HCT116 (cell line): Measurements from ENCODE around the gene SLC39A13. TPM values are rescaled to one million over a fixed set of nuclear protein-coding genes. Genes with fewer than 3 reads are reported as not detected.

Experiments used
- ATAC-seq: fragments of 200-7000 bp; cut with Tn5 transposase; 2 replicates; pipeline ENCODE4 v1.9.1; 2020; ENCODE audit warnings: mild to moderate bottlenecking, moderate library complexity
- BruUV-seq: library from RNA; stranded (reverse); fragments of 400-500 nt; replicated peaks from 2 replicates; lab custom pipeline; 2021; lab: Mats Ljungman, UMichigan
- CTCF ChIA-PET: fragments of 300-600 bp; sonication (Branson Sonifier 250); formaldehyde crosslinking; loops from one replicate; lab custom pipeline; 2021; ENCODE audit warnings: antibody characterized with exemption; lab: Charles Lee
- POLR2A ChIA-PET: fragments of 300-600, 350-600 bp; sonication (Branson Sonifier 250); formaldehyde crosslinking; loops from one replicate; lab custom pipeline; 2021; ENCODE audit warnings: antibody characterized with exemption; lab: Charles Lee
- RAD21 ChIA-PET, 2 experiments: fragments of 300-600 bp; sonication (Branson Sonifier 250); formaldehyde crosslinking; loops; one replicate each; lab custom pipeline; 2023; ENCODE audit warnings: low total read pairs in 2 of 2; ENCODE audit not compliant: uncharacterized antibody in 2 of 2, unreplicated experiment in 2 of 2, low non-redundant PET in 1 of 2; lab: Charles Lee
- DNase-seq: peaks from one replicate; pipeline ENCODE4 v3.0.0-alpha.2; 2010; ENCODE audit warnings: low read depth, low spot score
- H2AFZ ChIP-seq: fragments of 200-600 bp; shearing (Covaris generic), sonication (generic); 2 replicates; pipeline ENCODE4 v1.6.1; 2017; ENCODE audit warnings: low read depth, mixed run types, mixed read lengths, antibody characterized with exemption, low read length; ENCODE audit not compliant: poor library complexity, severe bottlenecking
- H3K27ac ChIP-seq: 2 replicates; pipeline ENCODE4 v1.5.1; 2012; ENCODE audit warnings: low read depth, low read length
- H3K27me3 ChIP-seq: fragments of 200-600 bp; sonication (generic); 2 replicates; pipeline ENCODE4 v1.6.1; 2016; ENCODE audit warnings: mixed run types, low read length, mixed read lengths; ENCODE audit not compliant: insufficient read depth
- H3K36me3 ChIP-seq, 2 experiments: fragments of 200-500 bp in 1 of 2; fragments of 200-600 bp in 1 of 2; sonication (Bioruptor generic) in 1 of 2; sonication (generic) in 1 of 2; 2 replicates each; pipeline versions ENCODE4 v1.5.1 to v1.6.1; 2014 to 2016; ENCODE audit warnings: low read length in 2 of 2, inconsistent platforms in 1 of 2, mixed read lengths in 1 of 2, mixed run types in 1 of 2; ENCODE audit not compliant: insufficient read depth in 2 of 2, control insufficient read depth in 1 of 2
- H3K4me1 ChIP-seq, 2 experiments: fragments of 200-600 bp in 1 of 2; sonication (generic) in 1 of 2; 2 replicates each; pipeline versions ENCODE4 v1.5.1 to v1.6.1; 2012 to 2017; ENCODE audit warnings: low read length in 2 of 2, inconsistent platforms in 1 of 2, mild to moderate bottlenecking in 1 of 2, mixed read lengths in 1 of 2, mixed run types in 1 of 2, moderate library complexity in 1 of 2; ENCODE audit not compliant: insufficient read depth in 2 of 2, control insufficient read depth in 1 of 2
- H3K4me2 ChIP-seq: fragments of 200-600 bp; sonication (generic); 2 replicates; pipeline ENCODE4 v1.6.1; 2017; ENCODE audit warnings: mixed run types, low read length, mixed read lengths
- H3K4me3 ChIP-seq, 2 experiments: fragments of 200-600 bp in 1 of 2; sonication (generic) in 1 of 2; replicated peaks in 1 of 2; 2 replicates each; pipeline ENCODE4 v1.5.1; 2011 to 2016; ENCODE audit warnings: low read length in 2 of 2, control low read depth in 1 of 2, low read depth in 1 of 2, mild to moderate bottlenecking in 1 of 2, mixed read lengths in 1 of 2, mixed run types in 1 of 2
- H3K79me2 ChIP-seq: fragments of 200-600 bp; sonication (generic); 2 replicates; pipeline ENCODE4 v1.6.1; 2017; ENCODE audit warnings: mild to moderate bottlenecking, mixed run types, low read length, moderate library complexity, mixed read lengths; ENCODE audit not compliant: insufficient read depth
- H3K9ac ChIP-seq: fragments of 200-600 bp; sonication (generic); 2 replicates; pipeline ENCODE4 v1.6.1; 2016; ENCODE audit warnings: low read length, mixed read lengths
- H3K9me2 ChIP-seq: fragments of 200-600 bp; sonication (generic), shearing (Covaris generic); 2 replicates; pipeline ENCODE4 v1.6.1; 2017; ENCODE audit warnings: mixed run types, mild to moderate bottlenecking, moderate library complexity; ENCODE audit not compliant: insufficient read depth
- H3K9me3 ChIP-seq, 2 experiments: fragments of 200-500 bp in 1 of 2; fragments of 200-600 bp in 1 of 2; sonication (Bioruptor generic) in 1 of 2; sonication (generic) in 1 of 2; 2 replicates each; pipeline ENCODE4 v1.6.1; 2014 to 2017; ENCODE audit warnings: low read length in 2 of 2, mixed read lengths in 2 of 2, inconsistent platforms in 1 of 2, low read depth in 1 of 2, mild to moderate bottlenecking in 1 of 2, mixed run types in 1 of 2, moderate library complexity in 1 of 2; ENCODE audit not compliant: control insufficient read depth in 1 of 2, insufficient read depth in 1 of 2
- H4K20me1 ChIP-seq: fragments of 200-600 bp; sonication (generic), shearing (Covaris generic); 2 replicates; pipeline ENCODE4 v1.6.1; 2017; ENCODE audit warnings: mixed run types, mild to moderate bottlenecking, moderate library complexity; ENCODE audit not compliant: insufficient read depth
- CBX3 ChIP-seq: IDR thresholded peaks from 2 replicates; pipeline ENCODE4 v1.6.1; 2012; ENCODE audit warnings: low read depth
- EGR1 ChIP-seq: IDR thresholded peaks from 2 replicates; pipeline ENCODE4 v1.6.1; 2012; ENCODE audit warnings: low read depth
- EZH2 ChIP-seq: fragments of 200-600 bp; sonication (generic); IDR thresholded peaks from 2 replicates; pipeline ENCODE4 v1.6.1; 2017; ENCODE audit warnings: antibody characterized with exemption, mixed run types
- FOSL1 ChIP-seq: IDR thresholded peaks from 2 replicates; pipeline ENCODE4 v1.6.1; 2012; ENCODE audit warnings: low read depth
- JUND ChIP-seq: IDR thresholded peaks from 2 replicates; pipeline ENCODE4 v1.6.1; 2012
- POLR2AphosphoS5 ChIP-seq: IDR thresholded peaks from 2 replicates; pipeline ENCODE4 v1.6.1; 2011; ENCODE audit warnings: mild to moderate bottlenecking, low read depth, low read length, moderate library complexity
- SIN3A ChIP-seq: IDR thresholded peaks from 2 replicates; pipeline ENCODE4 v1.6.1; 2012; ENCODE audit warnings: low read depth
- ZFX ChIP-seq: fragments of 450-650 bp; IDR thresholded peaks from 2 replicates; pipeline ENCODE4 v1.6.1; 2017
- intact Hi-C: fragments of 100-400 bp; cut with micrococcal nuclease; formaldehyde crosslinking; loops from 2 replicates; pipeline ENCODE4 v1.10.0; 2022
- total RNA-seq: library from RNA; stranded (reverse); gene quantifications from one replicate; pipeline ENCODE4 v1.2.1, GENCODE V29; 2021; ENCODE audit not compliant: unreplicated experiment
- TF ChIP-seq, protein P1 (sequence below): IDR thresholded peaks from 2 replicates; pipeline ENCODE4 v1.6.1; 2012
- TF ChIP-seq, protein P2 (sequence below): IDR thresholded peaks from 2 replicates; pipeline ENCODE4 v1.6.1; 2011; ENCODE audit warnings: mild to moderate bottlenecking, low read length, moderate library complexity; ENCODE audit not compliant: insufficient replicate concordance; ENCODE audit errors: extremely low read depth

Gene SLC39A13
- total RNA-seq, 1 experiment from 2014 or later, result 23.9 TPM

DNA sequence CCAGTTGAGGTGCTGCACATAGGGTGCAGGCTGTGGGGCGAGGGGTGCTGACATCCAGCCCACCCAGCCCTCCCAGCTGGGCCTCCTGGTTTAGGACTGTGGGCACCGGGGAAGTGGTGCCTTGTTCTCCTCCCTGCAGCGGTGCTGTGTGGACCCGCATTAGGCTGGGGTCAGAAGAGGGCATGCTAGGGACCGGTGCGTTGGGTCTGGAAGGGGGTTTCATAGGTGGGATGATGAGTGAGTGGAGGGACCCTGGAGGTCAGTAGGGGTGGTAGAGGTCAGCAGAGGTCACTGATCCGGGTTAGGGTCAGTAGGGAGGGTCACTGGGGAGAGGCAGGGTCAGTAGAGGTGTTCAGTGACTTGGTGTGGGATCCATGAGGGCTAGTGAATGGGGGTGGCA lies 49.2 kb upstream of the SLC39A13 start (continued):
- TF ChIP-seq EGR1 (no peak), ZFX (no peak), EZH2 (no peak), JUND (no peak)
- TF ChIP-seq, all 23 proteins: peak for 0

DNA sequence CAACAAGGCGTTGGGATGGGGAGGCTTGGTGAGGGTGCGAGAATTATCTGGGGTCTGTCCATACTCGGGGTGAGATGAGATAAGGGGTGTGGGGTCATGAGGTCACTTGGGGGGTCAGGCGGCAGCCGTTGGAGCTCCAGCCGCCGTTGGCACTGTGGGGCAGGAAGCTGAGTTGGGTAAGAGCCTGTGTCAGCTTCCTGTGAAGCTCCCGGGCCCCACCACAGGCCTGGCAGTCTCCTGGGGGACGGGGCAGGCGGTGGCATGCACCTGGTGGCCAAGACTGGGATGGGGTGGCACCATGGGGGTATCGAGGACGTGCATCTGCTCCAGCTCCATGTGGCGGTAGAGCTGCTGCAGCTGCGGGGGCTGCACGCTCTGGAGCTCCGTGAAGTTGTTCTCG lies 48.8 kb upstream of the SLC39A13 start:
- BruUV-seq, result no TSS peak
- no peak for TF ChIP-seq ZFX
- no peak for TF ChIP-seq EGR1
- no peak for TF ChIP-seq CBX3
- TF ChIP-seq, protein P1, sequence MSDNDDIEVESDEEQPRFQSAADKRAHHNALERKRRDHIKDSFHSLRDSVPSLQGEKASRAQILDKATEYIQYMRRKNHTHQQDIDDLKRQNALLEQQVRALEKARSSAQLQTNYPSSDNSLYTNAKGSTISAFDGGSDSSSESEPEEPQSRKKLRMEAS, result no peak
- TF ChIP-seq SIN3A, result no peak
- TF ChIP-seq, protein P2, sequence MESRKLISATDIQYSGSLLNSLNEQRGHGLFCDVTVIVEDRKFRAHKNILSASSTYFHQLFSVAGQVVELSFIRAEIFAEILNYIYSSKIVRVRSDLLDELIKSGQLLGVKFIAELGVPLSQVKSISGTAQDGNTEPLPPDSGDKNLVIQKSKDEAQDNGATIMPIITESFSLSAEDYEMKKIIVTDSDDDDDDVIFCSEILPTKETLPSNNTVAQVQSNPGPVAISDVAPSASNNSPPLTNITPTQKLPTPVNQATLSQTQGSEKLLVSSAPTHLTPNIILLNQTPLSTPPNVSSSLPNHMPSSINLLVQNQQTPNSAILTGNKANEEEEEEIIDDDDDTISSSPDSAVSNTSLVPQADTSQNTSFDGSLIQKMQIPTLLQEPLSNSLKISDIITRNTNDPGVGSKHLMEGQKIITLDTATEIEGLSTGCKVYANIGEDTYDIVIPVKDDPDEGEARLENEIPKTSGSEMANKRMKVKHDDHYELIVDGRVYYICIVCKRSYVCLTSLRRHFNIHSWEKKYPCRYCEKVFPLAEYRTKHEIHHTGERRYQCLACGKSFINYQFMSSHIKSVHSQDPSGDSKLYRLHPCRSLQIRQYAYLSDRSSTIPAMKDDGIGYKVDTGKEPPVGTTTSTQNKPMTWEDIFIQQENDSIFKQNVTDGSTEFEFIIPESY, result no peak
- no peak for TF ChIP-seq POLR2AphosphoS5
- no peak for TF ChIP-seq FOSL1
- H2AFZ ChIP-seq, result no peak overlapping the region
- no peaks in the 10 kb centered on the region for H3K27me3 ChIP-seq
- no peak overlapping the region for H3K4me2 ChIP-seq
- no peaks in the 10 kb centered on the region for H3K9me2 ChIP-seq
- H4K20me1 ChIP-seq, result no peaks in the 10 kb centered on the region
- no peaks in the 10 kb centered on the region for H3K9me3 ChIP-seq
- no peaks in the 10 kb centered on the region for H3K36me3 ChIP-seq
- H3K79me2 ChIP-seq, result no peaks in the 10 kb centered on the region
- H3K4me1 ChIP-seq, result peaks cover 0 to 13% of the 10 kb centered on the region in 2 experiments; a peak in 2 of 4 replicates
- no peak overlapping the region for H3K4me3 ChIP-seq
- DNase-seq (no peak), ATAC-seq (no peak)
- H3K27ac ChIP-seq, result no peak overlapping the region
- ChIA-PET POLR2A (no interaction called here), RAD21 (no interaction called here), CTCF (no interaction called here)
- H3K9ac ChIP-seq, result no peak overlapping the region
- intact Hi-C loops, result loop anchor here (10.0 kb wide), 1 partner anchor 105 kb away; the partner anchor contains the start of gene NR1H3
